Fibroblast of peridontal ligament (primary cell): Measurements from ENCODE around the gene CLINT1.
A peak's percentile ranks its signal among the peaks of the same experiment; 100 is the strongest.

Experiments
- DNase-seq: peaks from one replicate; pipeline ENCODE4 v3.0.0-alpha.2; 2010; ENCODE audit errors: extremely low read depth

Gene CLINT1

DNA sequence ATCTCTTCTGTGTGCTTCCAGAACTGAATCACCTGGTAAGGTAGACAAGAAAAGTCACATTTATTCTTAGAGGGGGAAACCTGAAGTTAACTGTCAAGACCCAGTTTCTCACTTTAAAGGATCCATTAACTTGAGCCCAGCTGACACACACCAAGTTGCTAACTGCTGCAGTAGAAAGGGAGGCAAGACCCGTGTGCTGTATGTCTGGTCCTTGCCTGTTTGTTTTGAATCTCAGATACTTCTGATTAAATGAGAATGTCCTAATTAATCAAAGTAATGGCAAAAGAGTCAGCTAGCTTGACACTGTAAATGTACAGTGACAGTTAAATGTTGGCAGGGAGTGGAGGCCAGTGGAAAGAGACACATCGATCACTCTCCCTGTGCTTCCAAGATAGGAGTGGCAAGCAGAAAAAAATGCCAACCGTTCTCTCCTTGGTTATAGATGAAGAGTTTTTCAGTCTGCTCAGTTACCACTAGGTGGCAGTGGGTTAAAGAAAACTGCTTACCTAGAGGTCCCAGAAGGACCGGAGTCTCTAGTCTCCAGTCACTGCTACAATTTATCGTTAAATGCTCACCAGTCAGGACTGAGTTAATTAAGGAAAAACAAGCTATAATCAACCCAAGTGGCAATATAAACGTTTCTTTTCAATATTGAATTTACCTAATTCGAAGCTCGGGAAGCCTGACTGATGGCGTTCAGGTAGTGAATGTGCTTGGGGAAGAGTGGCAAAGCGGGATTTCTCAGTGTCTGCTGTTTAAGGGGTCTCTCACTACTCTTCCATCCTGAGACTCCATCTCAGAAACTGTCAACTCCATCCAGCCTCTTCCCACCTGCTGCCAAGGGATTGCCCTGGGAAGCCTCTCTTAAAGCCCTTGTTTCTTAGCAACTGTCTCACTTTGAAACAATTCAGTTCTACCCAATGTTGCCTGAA is 97.0 kb downstream of the CLINT1 start:
- peak; percentile 78 for DNase-seq

DNA sequence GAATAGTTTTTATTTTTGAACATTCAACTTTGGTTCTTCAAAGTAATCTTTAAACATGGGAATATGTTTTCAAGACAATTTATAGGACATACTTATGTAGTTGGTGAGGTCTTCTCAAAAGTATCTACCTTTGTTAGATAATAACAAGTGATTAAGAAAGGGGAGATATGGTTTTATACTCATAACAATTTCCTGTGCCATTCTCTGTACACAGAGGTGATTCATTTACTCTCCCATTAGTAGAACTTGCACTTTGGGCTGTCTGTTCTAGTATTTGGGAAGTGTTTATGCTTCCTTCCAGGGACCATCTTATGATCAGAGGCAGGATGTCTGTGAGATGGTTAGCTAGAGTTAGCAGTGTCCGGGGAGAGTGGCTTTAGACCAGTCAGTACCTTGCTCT is 100.2 kb downstream of the CLINT1 start:
- no peak for DNase-seq

DNA sequence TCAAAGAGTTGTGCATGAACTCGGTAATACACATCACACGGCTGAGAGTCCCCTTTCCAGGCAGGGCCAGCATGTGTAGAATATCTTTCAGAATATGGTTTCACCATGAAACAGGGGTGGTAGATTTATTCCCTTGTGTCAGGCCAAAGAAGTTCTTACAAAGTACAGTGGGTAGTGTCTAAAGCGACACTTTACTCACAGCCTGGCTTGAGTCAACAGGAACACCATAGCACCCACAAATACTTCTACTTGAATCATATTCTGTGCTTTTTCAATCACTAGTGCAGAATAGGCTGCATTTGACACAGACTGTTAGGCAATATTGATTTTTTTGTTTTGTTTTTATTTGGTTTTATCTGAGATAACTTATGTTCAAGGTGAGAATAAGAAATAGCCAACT is 102.8 kb downstream of the CLINT1 start:
- no peak for DNase-seq

DNA sequence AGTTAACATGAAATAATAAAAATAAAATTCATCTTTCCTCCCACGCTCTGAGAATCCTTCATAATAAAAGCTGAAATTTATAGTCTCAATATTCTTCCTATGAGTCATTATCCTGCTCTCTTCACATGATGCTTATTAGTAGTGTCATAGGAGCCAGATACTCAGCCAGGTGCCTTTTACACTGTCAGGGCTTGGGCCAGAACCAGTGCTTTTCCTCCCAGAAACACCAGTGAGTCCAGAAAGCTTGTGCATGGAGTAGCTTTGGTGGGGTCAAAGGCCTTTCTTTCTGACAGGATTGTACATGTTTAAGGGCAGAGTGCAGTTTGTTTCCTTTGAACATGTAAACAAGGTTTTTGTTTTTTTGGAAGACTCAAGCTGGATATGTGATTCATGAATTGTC is 108.6 kb downstream of the CLINT1 start:
- DNase-seq = peak; percentile 23

DNA sequence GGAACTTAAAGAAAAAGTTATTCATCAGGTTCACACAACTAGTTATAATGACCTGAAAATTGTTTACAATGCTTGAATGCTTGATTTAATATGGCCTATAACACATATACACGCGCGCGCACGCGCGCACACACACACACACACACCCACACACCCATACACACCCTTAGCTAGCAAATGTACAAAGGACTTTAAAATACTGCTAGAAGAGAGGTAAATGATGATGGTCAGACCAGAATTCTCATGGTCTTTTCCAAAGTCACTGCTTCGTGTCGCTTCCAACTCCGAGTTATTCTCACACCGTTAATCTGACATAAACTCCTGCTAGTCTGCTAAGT is 109.5 kb downstream of the CLINT1 start:
- DNase-seq = no peak

DNA sequence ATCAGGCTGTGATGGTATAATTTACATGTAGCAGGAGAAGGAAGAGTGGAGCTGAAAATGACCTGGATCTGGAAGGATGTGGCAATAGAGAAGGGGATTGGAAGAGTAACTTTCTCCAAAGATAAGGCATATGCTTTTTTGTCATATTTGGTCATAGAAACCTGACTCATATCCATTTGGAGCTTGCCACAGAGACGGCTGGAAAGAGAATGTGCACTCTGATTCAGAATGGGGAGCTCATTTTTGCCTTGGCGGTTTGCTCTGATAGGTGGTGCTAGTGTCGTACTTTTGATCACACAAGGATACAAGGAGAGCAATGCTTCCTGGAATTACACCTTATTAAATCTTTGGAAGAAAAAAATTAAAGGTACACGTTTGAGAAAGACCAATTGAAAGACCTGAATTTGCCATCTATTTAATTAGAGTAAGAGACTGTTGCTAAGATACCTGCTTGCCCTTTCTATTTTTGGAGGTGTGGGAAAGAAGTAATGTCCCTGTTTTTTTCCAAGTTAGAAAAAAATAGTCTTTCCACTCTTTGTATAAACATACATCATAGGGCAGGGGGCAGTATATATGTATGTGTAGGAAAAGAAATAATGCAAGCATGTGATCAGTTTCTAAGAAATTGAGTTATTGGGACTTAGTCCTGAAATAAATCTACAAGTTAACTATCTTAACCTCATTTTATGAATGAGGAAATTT is 110.0 kb downstream of the CLINT1 start:
- DNase-seq = peak; percentile 78

DNA sequence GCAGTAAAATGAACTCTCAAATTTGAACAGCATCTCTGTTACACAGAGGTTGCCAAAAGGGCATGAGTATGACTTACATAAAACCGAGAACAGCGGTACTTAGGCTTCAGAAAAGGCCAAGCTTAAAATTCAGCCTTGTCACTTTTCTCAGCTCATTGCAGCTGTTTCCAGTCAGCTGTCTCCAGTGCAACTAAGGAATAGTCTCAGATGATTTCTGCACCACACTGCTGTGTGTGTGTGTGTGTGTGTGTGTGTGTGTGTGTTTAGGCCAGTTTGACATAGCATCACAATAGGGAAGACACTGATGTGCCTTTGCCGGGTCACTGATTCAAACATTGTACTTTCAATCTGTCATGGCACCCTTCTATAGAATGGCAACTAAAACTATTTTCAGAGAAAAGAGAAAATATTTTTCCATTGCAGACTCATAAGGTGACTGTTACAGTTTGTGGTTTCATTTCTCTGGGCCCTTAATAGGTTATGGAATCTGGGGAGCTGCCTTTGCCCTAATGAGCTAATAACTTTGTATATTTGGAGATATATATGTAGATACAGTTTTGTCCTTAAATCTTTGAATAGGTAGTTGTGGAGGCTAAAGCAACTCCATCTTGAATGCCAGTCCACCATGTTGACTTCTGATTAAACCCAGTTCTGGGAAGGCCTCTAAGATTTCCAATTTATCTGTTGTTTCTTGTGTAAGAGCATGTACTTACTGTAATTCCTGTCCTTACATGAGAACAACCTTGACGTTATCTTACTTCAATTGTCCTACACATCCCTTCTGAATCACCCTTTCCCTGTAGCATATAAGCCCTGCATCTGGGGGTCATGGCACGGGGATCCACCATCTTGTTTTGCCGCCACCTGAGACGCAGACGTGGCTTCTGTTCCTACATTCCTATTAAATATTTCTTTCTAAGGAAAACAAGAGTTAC is 110.9 kb downstream of the CLINT1 start:
- no peak for DNase-seq

DNA sequence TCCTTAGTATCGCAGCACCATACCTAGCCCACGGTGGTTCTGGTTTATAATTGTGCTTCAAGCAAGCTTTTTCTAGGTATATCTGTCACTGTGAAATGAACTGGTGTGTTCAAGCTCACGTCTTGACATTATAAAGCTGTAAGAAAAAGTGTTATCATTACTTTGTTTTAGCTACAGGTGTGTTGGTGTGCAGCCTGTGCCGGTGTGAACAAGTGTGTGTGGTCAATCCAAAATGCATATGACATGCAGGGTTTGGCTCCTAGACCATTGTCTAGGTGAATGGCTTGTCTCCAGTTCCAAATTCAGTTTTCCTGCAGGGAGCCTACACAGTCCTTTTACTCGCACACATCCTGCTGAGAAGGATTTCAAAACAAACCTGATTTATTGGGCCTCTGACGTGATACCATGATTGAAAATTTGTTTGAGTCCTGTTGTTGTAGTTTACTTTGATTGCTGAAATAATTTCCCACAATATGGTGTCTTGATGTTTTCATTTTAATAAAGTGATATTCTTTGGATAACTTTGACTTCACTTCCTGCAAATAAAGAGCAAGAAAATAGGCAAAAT is 111.7 kb downstream of the CLINT1 start:
- no peak for DNase-seq

DNA sequence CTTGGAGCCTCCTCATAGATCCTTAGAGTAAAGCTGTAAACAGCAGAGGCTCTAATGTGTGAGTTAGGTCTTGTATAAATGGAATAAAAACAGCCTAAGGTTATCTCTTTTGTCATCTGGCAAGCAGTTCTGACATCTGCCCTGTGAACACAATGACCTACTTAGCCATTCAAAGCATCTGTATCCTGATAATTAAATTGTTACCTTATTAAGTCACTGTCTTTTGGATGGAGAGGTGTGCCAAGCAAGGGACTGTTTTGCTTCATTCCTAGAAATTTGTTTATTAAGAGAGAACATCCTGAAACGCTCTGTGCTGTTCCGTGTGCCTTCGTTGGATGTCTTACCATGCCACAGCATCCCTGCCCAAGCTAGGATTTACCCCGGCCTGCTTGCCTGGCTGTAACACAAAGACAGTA is 113.9 kb downstream of the CLINT1 start:
- no peak for DNase-seq

DNA sequence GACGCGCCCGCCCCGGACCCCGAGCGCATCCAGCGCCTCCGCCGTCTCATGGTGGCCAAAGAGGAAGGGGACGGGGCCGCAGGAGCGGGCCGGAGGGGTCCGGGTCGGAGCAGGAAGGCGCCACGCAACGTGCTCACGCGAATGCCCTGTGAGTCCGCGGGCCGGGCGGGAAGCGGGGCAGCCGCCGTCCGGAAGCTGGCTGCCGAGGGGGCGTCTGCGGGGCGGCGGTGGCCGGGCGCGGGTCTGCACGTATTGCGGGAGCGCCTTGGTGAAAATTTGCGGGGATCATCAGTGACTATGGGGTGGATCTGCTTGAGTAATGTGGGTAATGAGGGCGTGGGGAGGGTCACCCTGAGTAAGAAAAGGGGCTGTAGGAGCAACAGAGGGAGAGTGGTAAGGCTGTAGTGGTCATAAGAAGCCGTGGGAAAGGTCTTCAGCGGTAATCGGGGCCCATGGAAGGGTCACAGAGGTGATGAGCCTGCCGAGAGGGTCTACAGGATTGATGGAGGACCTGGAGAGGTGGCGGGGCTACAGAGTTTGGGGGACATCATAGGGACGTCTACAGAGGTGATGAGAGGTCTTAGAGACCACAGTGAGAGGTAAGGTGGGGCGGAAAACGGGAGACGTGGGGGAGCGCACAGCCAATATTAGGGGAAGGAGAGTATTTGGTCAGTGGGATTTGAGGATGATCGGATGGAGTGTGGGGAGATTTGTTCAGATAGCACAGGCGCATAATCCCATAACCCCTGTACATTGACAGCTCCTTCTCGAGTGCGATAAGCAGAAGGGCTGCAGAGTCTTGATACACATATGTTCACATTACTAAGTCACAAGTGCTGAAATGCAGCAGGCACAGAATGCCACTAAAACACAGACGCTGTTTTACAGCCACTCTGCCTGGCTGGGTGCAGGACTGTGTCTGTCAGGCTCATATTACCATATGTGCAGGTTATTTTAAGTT is 114.6 kb downstream of the CLINT1 start:
- no peak for DNase-seq

DNA sequence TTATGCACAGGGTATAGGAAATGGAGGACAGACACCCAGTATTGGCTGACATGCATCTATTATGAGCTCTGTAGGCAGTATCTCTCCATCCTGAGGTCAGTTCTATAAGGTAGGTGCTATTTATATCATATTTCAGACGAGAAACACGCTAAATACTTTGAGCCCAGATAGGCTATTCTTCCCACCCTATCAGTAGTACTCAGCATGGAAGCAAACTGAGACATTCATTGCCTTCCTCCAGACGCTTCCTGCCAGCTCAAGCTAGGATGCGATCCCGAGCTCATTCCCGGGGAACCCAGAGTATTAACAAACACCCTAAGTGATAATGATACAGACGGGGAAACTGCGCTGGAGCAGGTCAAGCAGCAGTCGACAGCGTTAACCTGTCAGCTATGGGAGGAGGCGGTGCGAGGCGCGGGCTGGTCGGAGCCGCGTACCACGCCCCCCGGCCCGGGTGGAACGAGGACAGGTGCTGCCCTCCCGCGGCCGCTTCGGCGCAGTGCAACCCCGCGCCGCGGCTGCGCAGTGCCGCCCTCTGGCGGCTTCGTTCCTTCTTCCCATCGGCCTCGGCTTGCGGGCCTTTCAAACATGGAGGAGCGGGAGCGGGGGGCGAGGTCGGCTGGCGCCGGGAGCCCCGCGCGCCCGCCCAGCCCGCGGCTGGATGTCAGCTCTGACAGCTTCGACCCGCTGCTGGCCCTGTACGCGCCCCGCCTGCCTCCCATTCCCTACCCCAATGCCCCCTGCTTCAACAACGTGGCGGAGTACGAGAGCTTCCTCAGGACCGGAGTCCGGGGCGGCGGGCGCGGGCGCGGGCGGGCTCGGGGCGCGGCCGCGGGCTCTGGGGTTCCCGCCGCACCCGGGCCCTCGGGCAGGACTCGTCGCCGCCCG is 115.5 kb downstream of the CLINT1 start, which contains the start of gene LSM11:
TSS of gene LSM11 (plus strand) at position 550 of the 888 bp plus-strand sequence. CDS start at position 589, 39 bp downstream.
- DNase-seq = peak; percentile 71

DNA sequence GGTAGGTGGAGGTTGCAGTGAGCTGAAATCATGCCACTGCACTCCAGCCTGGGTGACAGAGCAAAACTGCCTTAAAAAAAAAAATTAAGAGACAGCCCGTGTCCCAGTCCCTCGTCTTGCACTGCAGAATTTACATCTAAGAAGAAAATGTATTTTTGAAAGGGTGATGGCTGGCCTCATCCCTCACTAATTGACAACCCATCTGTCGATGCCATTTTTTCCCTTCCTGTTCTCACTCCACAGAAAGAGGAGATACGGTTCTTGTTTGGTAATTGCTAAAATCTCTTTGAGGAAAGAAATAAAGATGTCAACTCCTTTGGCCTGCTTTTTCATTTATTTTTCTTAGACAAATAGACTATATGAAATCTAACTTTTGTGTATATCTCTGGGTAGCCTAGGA is 117.8 kb downstream of the CLINT1 start:
- DNase-seq = no peak

DNA sequence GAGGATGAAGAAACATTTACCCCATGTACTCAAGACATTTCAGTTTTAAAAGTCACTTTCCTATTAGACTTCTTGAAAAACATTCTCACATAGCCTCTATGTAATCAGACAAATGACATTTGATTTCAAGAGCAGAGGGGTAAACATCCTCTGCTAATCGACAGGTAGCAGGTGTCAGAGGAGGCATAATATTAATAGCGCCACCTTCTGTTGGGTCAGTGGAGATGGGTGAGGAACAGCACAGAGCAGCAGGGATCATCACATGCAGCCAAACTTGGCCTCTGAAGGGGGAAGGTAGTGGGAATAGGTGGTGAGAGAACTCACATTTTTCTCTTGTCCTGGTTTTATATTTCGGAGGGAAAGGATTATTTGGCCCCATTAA is 118.7 kb downstream of the CLINT1 start:
- no peak for DNase-seq

DNA sequence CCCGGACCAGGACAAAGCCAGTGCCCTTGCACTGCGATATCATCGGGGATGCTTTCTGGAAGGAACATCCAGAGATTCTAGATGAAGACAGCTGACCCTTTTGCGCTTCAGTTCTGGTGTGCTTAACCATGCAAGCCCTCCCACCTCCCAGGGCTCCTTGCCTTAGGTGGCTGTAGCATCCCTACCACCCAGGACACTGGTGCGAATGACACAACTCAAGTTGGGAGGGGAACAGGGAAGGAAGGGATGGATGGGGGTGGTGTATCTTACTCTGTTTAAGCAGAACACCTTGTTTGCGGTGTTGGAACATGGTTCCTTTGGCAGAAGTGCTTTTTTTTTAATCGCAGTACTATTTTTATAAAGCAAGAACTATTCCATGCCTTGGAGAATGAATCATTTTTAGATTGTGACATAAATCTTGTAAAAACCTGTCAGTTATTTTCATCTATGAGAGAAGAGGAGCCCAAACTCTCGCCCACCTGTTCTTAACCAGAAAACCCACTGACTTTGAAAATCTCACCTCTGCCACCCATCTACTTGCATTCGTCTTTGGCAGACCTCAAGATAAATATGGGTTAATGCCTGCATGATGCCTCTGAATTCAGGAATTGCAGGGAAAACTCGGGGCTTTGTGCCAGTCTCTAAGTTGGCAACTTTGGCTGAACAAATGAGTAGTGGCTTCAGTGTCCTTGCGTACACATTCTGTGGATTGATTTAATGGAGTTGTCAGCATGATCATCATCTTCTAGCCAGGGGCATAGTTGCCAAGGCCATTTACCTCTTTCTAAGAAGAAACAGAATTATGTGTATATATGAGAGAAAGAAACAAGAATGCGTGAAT is 119.3 kb downstream of the CLINT1 start:
- DNase-seq = no peak

DNA sequence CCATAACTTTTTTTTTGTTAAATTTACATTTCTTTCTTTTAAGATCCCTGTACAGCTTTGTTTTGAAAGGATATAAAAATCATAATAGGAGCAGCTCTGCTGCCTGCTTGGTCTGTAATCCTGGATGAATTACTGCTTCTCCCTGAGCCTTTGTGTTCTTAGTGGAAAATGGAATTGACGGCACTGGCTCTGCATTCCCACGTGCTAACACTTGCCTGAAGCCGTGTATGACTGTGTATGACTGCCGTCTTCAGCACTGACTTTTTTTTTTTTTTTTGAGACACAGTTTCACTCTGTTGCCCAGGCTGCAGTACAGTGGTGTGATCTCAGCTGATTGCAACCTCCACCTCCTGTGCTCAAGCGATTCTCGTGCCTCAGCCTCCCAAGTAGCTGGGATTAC is 123.0 kb downstream of the CLINT1 start:
- no peak for DNase-seq
